IMR-90 (cell line): ENCODE results near the gene BACE1. TPM values are rescaled to one million over a fixed set of nuclear protein-coding genes. Genes with fewer than 3 reads are reported as not detected.

Experiments
- ATAC-seq: fragments of 200-7000 bp; cut with Tn5 transposase; 2 replicates; pipeline ENCODE4 v1.9.1; 2020; ENCODE audit warnings: low read depth, mild to moderate bottlenecking, moderate library complexity
- BruUV-seq: library from RNA; stranded (reverse); fragments of 400-500 nt; replicated peaks from 2 replicates; lab custom pipeline; 2021; lab: Mats Ljungman, UMichigan
- CTCF ChIA-PET: fragments of 300-600 bp; formaldehyde crosslinking; extraction: SDS; loops from one replicate; lab custom pipeline; 2021; ENCODE audit warnings: antibody characterized with exemption; lab: Yijun Ruan, JAX
- POLR2A ChIA-PET: fragments of 300-600 bp; sonication (Branson Sonifier 250); formaldehyde crosslinking; loops from one replicate; lab custom pipeline; 2022; ENCODE audit warnings: antibody characterized with exemption; ENCODE audit not compliant: unreplicated experiment; lab: Charles Lee
- DNase-seq: peaks from one replicate; pipeline ENCODE4 v3.0.0; 2013
- H2AFZ ChIP-seq: replicated peaks from 2 replicates; pipeline ENCODE3; 2013; ENCODE audit warnings: low read length, mild to moderate bottlenecking; ENCODE audit not compliant: poor library complexity
- H2AK5ac ChIP-seq: 2 replicates; pipeline ENCODE4 v1.6.1; 2013; ENCODE audit warnings: low read depth, low read length, inconsistent platforms
- H2AK9ac ChIP-seq: replicated peaks from 2 replicates; pipeline ENCODE3; 2013; ENCODE audit warnings: mild to moderate bottlenecking, low read depth, low read length, moderate library complexity; ENCODE audit not compliant: poor library complexity
- H2BK120ac ChIP-seq: 2 replicates; pipeline ENCODE4 v1.6.1; 2013; ENCODE audit warnings: low read depth, low read length, inconsistent platforms
- H2BK15ac ChIP-seq: 3 replicates; pipeline ENCODE4 v1.6.1; 2013; ENCODE audit warnings: low read depth, low read length, inconsistent platforms
- H2BK20ac ChIP-seq: 2 replicates; pipeline ENCODE4 v1.6.1; 2013; ENCODE audit warnings: low read depth, mild to moderate bottlenecking, inconsistent platforms, low read length, moderate library complexity
- H2BK5ac ChIP-seq: 2 replicates; pipeline ENCODE4 v1.6.1; 2013; ENCODE audit warnings: mild to moderate bottlenecking, low read depth, low read length, inconsistent platforms; ENCODE audit not compliant: poor library complexity, severe bottlenecking
- H3K14ac ChIP-seq: replicated peaks from 2 replicates; pipeline ENCODE4 v1.6.1; 2013; ENCODE audit warnings: low read depth, low read length, inconsistent platforms
- H3K18ac ChIP-seq: 2 replicates; pipeline ENCODE4 v1.6.1; 2013; ENCODE audit warnings: low read depth, low read length, control low read depth
- H3K23ac ChIP-seq: 2 replicates; pipeline ENCODE4 v1.6.1; 2013; ENCODE audit warnings: low read depth, low read length, inconsistent platforms
- H3K27ac ChIP-seq: 2 replicates; pipeline ENCODE4 v1.5.1; 2013; ENCODE audit warnings: mild to moderate bottlenecking, control low read depth, low read length; ENCODE audit not compliant: insufficient read depth
- H3K27me3 ChIP-seq: 2 replicates; pipeline ENCODE4 v1.6.1; 2013; ENCODE audit warnings: low read length; ENCODE audit not compliant: control insufficient read depth, insufficient read depth
- H3K36me3 ChIP-seq: 2 replicates; pipeline ENCODE4 v1.6.1; 2013; ENCODE audit warnings: low read length, mixed read lengths; ENCODE audit not compliant: control insufficient read depth, insufficient read depth
- H3K4ac ChIP-seq: 2 replicates; pipeline ENCODE4 v1.6.1; 2013; ENCODE audit warnings: low read depth, low read length, inconsistent platforms
- H3K4me1 ChIP-seq: 2 replicates; pipeline ENCODE4 v1.6.1; 2013; ENCODE audit warnings: low read length, mixed read lengths; ENCODE audit not compliant: control insufficient read depth, insufficient read depth
- H3K4me2 ChIP-seq: 2 replicates; pipeline ENCODE4 v1.6.1; 2013; ENCODE audit warnings: low read depth, mild to moderate bottlenecking, control low read depth, low read length, moderate library complexity
- H3K4me3 ChIP-seq: 2 replicates; pipeline ENCODE4 v1.5.1; 2013; ENCODE audit warnings: low read depth, mild to moderate bottlenecking, control low read depth, low read length, moderate library complexity; ENCODE audit not compliant: insufficient read depth
- H3K56ac ChIP-seq: 2 replicates; pipeline ENCODE4 v1.6.1; 2013; ENCODE audit warnings: low read length, inconsistent platforms; ENCODE audit not compliant: insufficient read depth; ENCODE audit errors: extremely low read depth
- H3K79me1 ChIP-seq, 2 experiments: 2 replicates each; pipeline ENCODE4 v1.6.1; 2013; ENCODE audit warnings: low read length in 2 of 2, inconsistent platforms in 1 of 2, low read depth in 1 of 2
- H3K9ac ChIP-seq: 2 replicates; pipeline ENCODE4 v1.6.1; 2013; ENCODE audit warnings: low read depth, low read length, control low read depth
- H3K9me1 ChIP-seq: 2 replicates; pipeline ENCODE4 v1.6.1; 2013; ENCODE audit warnings: low read length, inconsistent platforms; ENCODE audit not compliant: insufficient read depth
- H3K9me3 ChIP-seq: 2 replicates; pipeline ENCODE4 v1.6.1; 2013; ENCODE audit warnings: low read length; ENCODE audit not compliant: control insufficient read depth, insufficient read depth
- H4K20me1 ChIP-seq: 2 replicates; pipeline ENCODE4 v1.6.1; 2013; ENCODE audit warnings: low read length, inconsistent platforms; ENCODE audit not compliant: insufficient read depth
- H4K5ac ChIP-seq: 2 replicates; pipeline ENCODE4 v1.6.1; 2013; ENCODE audit warnings: mild to moderate bottlenecking, low read depth, low read length, control low read depth
- H4K8ac ChIP-seq, 2 experiments: 2 replicates each; pipeline ENCODE4 v1.6.1; 2013; ENCODE audit warnings: low read depth in 2 of 2, low read length in 2 of 2, control low read depth in 1 of 2, inconsistent platforms in 1 of 2
- H4K91ac ChIP-seq: 2 replicates; pipeline ENCODE4 v1.6.1; 2013; ENCODE audit warnings: low read depth, low read length, inconsistent platforms; ENCODE audit not compliant: insufficient read depth
- CHD1 ChIP-seq: IDR thresholded peaks from 2 replicates; pipeline ENCODE4 v1.6.1; 2012; ENCODE audit warnings: low read depth, low read length, improper control_type of control experiment
- FOS ChIP-seq: fragments of 150-350 bp; IDR thresholded peaks from 2 replicates; pipeline ENCODE4 v1.6.1; 2016; ENCODE audit warnings: low read depth, low read length
- MXI1 ChIP-seq: IDR thresholded peaks from 2 replicates; pipeline ENCODE4 v1.6.1; 2012; ENCODE audit warnings: low read depth, mild to moderate bottlenecking, low read length, moderate library complexity, borderline replicate concordance
- RFX5 ChIP-seq: IDR thresholded peaks from 2 replicates; pipeline ENCODE4 v1.8.0; 2012; ENCODE audit warnings: low read depth, mild to moderate bottlenecking, low read length, moderate library complexity
- WGBS, 2 experiments: methylation state at CpG; one replicate each; pipeline versions ENCODE4 v1.1.5 to v1.1.7; 2013; ENCODE audit warnings: missing lambda C conversion rate in 2 of 2; ENCODE audit not compliant: insufficient read length in 1 of 2; ENCODE audit errors: extremely low coverage in 2 of 2; 5-methylcytosine and 5-hydroxymethylcytosine counted together
- dilution Hi-C: fragments of 300-500 bp; cut with HindIII; formaldehyde crosslinking; loops from one replicate; pipeline ENCODE4 v1.14.3; 2018; ENCODE audit warnings: low sequenced_read_pairs; ENCODE audit not compliant: unreplicated experiment
- in situ Hi-C: fragments of 300-500 bp; cut with MboI; formaldehyde crosslinking; loops from 3 replicates; pipeline ENCODE4 v1.14.3; 2019; ENCODE audit warnings: low sequenced_read_pairs, inconsistent platforms, mixed read lengths
- intact Hi-C: fragments of 100-400 bp; cut with micrococcal nuclease; formaldehyde crosslinking; loops from 2 replicates; pipeline ENCODE4 v1.10.0; 2022
- polyA plus RNA-seq, 3 experiments: library from polyadenylated mRNA; depleted of rRNA; stranded (reverse); fragments of >200 nt; gene quantifications; 2 replicates each; pipeline ENCODE4 v1.2.3, GENCODE V29; 2012; ENCODE audit warnings: low replicate concordance in 1 of 3
- total RNA-seq: library from RNA; depleted of rRNA; stranded (reverse); fragments of >200 nt; gene quantifications from 2 replicates; pipeline ENCODE4 v1.2.3, GENCODE V29; 2012

The BACE1 gene
- total and polyA plus RNA-seq, 2 of the 4 experiments (the other 2 are of a cell fraction) = 27.6 to 50.6 TPM

DNA sequence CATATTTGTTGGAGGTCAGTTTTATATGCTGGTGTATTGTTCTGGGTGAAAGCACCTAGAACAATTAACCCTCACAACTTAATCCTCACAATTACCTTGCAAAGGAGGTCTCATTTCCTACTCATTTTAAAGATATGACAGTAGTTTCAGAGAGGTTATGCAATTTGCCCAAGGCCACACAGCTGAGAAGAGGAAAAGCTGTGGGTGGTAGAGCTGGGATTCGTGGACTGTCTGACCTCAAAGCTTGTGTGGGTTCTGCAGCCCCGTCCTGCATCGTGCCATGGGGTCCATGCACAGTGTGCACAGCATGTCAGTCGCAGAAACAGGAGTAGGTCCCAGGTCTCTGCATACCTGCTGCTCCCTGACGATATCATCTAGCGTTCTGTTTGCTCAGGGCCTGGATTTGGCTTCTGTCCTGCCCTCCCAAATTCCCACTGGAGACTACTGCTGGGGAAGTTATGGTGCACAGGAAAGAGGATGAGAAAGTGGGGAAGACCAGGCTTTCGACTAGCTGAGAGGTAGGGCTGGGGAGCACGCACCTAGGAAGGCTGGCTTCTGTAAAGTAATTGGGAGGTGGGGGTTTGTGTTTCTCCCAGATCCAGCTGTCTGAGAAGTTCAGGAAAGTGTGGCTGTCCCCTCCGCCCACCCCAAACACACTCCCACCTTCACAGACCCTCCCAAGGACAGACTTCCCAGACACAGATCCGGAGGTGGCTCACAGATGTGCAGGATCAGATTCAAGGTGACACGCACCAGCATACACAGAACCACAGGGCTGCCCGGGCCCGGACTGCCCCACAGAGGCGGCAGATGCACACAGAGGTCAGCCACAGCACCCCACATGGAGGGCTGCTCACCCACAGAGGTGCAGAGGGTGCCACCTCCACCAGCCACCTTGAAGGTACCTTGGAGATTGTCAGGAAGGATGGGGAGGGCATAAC lies 2.0 kb downstream of the BACE1 start (continued):
- no peak for TF ChIP-seq MXI1
- TF ChIP-seq RFX5 = no peak

DNA sequence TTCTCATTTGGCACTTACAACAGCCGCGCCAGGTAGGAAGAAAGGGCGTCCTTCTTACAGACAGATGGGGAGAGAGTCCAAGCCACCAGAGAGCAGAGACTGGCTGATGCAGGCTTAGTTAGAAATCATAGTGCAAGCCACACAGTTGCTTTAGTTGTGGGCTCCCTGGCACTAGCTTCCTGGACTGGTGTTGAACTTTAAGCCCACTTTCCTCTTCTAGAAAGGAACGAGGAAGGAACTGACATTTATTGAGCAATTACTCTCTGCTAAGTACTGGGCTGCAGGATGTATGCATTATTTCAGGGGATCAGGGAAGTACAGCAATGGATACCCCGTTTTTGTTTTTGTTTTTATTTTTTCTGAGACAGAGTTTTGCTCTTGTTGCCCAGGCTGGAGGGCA lies 3.0 kb downstream of the BACE1 start:
- Histone ChIP-seq H3K9me3 (no peaks in the 10 kb centered on the region), H3K27me3 (no peaks in the 10 kb centered on the region), H3K36me3 (no peaks in the 10 kb centered on the region; the same call in 1 of the 2 replicates), H3K4me1 (peaks cover 9% of the 10 kb centered on the region), H3K4me3 (no peak overlapping the region), H3K79me1 (peaks cover 29 to 57% of the 10 kb centered on the region in 2 experiments), H4K5ac (no peak overlapping the region), H2BK5ac (no peak overlapping the region), H4K20me1 (peaks cover 15% of the 10 kb centered on the region), H2BK120ac (no peak overlapping the region), H3K14ac (no peak overlapping the region), H2AFZ (no peak overlapping the region), H3K4me2 (no peak overlapping the region), H2BK20ac (no peak overlapping the region), H3K27ac (no peak overlapping the region), H3K9me1 (peaks cover 9% of the 10 kb centered on the region; the same call in 1 of the 2 replicates), H3K18ac (no peak overlapping the region), H2AK9ac (no peak overlapping the region), H3K56ac (no peak overlapping the region), H2AK5ac (no peak overlapping the region), H3K9ac (no peak overlapping the region), H4K91ac (no peak overlapping the region), H3K4ac (no peak overlapping the region), H4K8ac (no peak overlapping the region), H3K23ac (no peak overlapping the region), H2BK15ac (no peak overlapping the region)
- intact Hi-C loops = no loop called here
- dilution Hi-C loops = no loop called here
- ATAC-seq (no peak), DNase-seq (no peak)
- WGBS, 2 experiments = no CpG with 5 or more reads among the region's 5 CpGs
- POLR2A ChIA-PET = no interaction called here
- TF ChIP-seq FOS (no peak), CHD1 (no peak)
- in situ Hi-C loops = no loop called here
- CTCF ChIA-PET = no interaction called here
- BruUV-seq = no TSS peak
